NB4 (cell line): ENCODE results near the gene IQGAP1.

Experiments used
- CTCF ChIP-seq: IDR thresholded peaks from one replicate; pipeline ENCODE4 v1.5.1; 2012; ENCODE audit warnings: low read depth, low read length
- MAX ChIP-seq: IDR thresholded peaks from 2 replicates; pipeline ENCODE4 v1.6.1; 2011; ENCODE audit warnings: low read depth, low read length
- MYC ChIP-seq: IDR thresholded peaks from 2 replicates; pipeline ENCODE4 v1.6.1; 2011; ENCODE audit warnings: low read depth, low read length

- TF ChIP-seq MYC (no peak), CTCF (no peak), MAX (no peak)
These were observed 77.3 kb downstream of the IQGAP1 start for GRCh38 chr15:90465140-90465929.
